ENCODE measurements around the gene VPS33B.
"Not testable (repeated sequence)": the region's sequence is repeated elsewhere in the genome, so short reads cannot be mapped to it uniquely, and the experiment has no call there.

VPS33B gene

DNA sequence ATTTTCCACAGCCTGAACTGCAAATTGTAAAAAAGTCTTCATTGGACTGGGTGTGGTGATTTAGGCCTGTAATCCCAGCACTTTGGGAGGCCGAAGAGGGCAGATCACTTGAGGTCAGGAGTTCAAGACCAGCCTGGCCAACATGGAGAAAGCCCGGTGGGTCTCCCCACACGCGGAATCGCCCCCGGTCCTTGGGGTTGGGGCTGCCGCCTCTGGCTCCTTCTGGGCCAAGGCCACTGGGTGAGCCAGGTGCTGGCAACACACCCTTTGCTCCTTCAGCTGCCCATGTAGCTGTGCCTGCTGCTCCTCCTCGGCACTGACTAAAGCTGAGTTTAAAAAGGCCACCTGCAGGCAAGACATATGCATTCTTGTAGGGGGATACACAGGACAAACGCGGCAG, 9.4 kb upstream of the VPS33B start:
- DNase-seq (ENCODE audit: low read depth): no peak

DNA sequence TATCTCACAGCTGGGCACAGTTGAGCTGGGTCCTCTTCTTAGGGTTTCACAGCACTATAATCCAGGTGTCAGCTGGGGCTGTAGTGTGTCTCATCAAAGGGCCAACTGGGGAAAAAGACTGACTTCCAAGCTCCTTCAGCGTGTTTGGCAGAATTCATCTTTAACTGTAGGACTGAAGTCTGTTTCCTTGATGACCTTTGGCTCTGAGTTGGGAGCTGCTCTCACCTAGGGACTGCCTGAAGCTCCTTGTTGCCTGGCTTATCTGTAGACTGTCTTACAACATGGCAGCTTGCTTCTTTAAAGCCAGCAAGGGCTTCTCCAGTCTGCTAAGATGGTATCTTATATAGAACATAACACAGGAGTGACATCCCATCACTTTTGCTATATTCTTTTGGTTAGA, 5.3 kb upstream of the VPS33B start:
- DNase-seq (ENCODE audit: low read depth): no peak

DNA sequence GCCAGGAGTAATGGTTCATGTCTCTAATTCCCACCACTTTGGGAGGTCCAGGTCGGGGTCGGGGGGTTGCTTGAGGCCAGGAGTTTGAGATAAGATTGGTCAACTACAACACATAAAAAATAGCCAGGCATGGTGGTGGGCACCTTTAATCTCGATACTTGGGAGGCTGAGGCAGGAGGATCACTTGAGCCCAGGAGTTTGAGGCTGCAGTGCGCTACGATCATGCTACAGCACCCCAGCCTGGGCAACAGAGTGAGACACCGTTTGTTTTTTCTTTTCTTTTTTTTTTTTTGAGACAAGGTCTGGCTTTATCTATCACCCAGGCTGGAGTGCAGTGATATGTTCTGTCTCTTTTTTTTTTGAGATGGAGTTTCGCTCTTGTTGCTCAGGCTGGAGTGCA, 1.3 kb upstream of the VPS33B start:
- no peak for DNase-seq (ENCODE audit: low read depth)

DNA sequence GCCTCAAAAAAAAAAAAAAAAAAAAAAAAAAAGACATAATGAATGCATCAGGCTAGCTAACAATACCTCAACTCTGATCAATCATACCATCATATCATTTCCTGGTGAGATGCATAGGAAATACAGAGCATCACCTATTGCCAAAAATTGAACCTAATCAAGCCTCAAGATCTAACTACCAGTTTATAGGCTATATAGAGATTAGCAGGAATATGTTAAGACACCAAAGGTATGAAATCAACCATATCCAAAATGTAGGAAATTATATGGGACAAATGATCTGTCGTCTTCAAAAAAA, 387 bp upstream of the VPS33B start:
- DNase-seq (ENCODE audit: low read depth): no peak

DNA sequence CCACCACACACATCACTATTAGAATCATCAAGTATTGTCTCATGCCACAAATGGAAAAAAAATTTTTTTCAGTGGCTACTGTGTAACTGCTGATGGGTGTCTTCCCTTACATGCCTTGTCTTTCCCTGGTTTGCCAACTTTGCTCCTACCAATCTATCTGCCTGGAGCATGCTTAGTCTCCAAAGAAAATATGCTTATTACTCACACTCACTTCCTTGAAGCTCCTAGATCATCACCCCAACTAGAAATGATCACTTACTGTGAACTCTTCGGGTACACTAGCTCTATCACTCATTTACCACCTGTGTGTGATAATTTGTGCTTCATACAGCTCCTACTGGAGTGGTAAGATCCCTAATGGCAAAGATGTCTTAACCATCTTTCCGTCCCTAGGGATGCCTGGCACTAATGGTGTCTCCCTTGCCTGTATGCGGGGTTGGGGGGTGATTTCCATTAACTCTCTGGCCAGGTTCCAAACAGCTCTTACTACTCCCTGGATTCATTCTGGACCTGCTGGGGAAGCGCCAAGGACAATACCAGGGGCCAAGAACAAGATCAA, 799 bp downstream of the VPS33B start:
- DNase-seq (ENCODE audit: low read depth): no peak

DNA sequence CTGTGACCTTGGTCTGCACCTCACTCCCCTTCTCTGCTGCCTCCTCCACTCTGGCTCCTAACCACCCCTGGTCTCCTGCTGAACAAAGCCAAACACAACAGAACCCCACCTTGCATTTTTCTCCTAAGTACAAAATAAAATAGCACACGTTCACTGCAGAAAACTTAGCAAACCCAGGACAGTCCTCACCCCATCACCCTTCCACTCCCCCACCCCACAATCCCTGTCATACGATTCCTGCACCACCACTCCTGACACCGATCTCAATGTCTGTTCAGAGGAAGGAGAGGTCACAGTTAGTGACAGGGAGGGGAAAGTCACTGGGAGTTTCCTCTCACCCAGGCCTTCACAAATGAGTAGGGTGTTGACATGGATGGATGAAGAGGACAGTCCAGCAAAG, 4.2 kb downstream of the VPS33B start:
- no peak for DNase-seq (ENCODE audit: low read depth)

DNA sequence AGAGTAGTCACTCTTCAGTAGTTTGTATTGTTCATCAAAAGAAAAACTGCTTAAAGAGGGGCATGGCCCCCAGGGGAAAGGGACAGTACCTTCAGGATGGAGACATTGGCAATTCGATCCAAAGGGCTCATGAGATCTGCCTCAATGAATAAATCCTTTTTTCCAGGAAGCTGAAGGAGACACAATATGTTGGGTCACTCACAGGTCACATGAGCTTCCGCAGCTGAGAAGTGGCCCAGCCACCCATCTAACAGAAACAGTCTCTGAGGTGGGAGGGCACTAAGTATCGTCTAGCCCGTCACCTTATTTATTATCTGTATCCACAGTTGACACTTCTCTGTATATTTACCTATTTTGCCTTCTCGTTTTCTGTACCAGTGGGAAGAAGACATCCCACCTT, 4.7 kb downstream of the VPS33B start:
- DNase-seq (ENCODE audit: low read depth): no peak

DNA sequence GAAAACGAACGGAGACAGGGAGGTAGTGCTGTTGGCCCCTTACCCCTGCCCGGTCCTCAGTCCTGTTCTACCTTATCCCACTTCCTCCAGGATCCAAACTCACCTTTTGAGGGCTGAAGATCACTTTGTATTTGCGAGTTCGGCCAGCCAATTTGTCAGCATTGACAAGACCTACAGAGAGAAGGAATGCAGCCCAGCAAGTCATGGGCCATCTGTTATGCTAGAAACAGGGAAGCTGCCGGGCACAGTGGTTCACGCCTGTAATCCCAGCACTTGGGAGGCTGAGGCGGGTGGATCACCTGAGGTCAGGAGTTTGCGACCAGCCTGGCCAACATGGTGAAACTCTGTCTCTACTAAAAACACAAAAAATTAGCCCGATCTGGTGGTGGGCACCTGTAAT, 8.7 kb downstream of the VPS33B start:
- not testable (repeated sequence) for DNase-seq (ENCODE audit: low read depth)

DNA sequence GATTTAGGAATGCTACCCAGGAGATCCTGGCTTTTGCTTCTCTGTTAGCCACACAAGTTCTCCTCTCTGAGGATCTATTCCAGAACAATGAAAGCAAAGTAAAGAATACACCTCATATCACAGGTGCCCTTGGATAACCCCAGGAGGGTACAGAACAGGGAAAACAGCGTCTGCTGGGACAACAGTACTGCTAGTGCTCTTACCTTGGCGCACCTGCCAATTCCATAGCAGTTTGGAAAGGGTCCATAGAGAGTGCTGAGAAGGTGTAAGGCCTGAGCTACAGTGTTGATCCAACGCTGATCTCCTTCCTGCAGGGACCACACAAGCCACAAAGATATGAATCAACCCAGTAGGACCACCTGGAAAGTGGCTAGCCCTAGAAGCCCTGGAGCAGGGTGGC, 15.1 kb downstream of the VPS33B start:
- DNase-seq (ENCODE audit: low read depth): no peak

DNA sequence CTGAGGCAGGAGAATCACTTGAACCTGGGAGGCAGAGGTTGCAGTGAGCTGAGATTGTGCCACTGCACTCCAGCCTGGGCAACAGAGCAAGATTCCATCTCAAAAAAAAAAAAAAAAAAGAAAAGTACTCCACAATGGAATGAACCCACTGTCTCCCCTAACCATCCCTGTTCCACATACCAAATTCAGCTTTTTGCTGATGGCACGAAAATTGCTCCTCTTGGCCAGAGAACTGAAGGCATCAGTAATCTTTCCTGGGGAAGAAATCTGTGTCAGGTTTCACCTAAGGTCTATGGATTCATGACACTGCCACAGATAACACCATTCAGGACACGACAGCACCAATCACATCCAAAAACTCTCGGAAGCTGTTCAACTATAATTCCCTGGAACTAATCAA, 21.2 kb downstream of the VPS33B start:
- DNase-seq (ENCODE audit: low read depth): no peak

DNA sequence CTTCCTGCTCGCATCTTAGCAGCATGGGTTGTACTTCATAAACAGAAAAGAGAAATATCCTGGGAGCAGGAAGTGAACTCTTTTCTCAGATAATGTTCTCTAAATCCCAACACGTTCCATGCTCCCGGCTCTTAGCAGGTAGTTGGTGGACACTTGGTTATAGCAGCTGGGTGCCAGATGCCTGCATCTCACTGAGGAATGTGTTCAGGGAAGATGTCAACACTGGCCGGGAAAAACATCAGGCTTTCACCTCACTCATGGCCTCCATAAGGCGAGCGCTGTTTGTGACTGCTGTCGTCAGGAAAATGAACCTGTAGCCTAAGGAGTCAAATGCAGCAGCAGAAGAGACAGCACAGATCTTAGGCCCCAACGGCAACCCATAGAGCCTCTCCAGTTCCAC, 23.7 kb downstream of the VPS33B start:
- no peak for DNase-seq (ENCODE audit: low read depth)

DNA sequence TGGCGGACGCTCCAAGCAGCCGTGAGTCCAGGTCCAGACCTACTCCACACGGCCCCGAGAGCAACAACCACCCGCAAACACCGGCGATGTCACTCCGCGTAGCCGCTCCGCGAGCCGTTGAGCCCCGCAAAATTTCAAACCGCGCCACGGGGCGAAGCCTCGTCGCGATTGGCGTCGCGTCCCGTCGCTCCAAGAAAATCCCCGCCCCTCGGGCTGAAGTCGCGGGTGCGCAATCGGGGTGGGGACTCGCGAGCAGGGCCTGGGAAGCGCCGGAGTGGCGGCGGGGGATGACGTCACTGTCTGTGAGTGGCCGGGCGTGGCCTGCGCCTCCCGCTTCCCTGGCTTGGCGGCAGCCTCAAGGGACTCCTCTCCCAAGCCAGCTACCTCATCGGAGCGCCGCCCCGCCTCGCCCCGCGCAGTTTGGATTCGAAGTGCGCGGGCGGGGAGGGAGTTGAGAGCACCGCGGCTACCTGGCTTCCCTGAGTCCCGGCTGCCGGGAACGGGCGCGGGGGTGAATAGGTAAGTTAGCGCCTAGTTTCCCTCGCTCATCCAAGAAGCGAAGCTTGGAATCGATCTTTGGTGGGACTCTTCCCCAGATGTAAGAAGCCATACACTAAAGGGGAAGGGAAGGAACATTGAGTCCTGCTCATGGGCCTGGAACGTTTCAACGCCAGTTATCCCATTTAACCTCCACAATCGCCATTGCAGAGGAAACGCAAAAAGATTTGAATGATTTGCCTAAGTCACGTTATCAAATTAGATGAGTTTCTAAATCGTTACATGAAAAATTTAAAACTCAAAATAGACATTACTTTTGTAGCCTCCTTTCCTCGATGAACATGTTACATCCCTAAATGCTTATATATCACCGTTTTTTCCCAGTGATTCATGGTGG, 27.7 kb downstream of the VPS33B start, which contains the start of gene PRC1:
TSS of gene PRC1 (minus strand) at position 119 of the 895 bp plus-strand sequence. CDS start at position 1, 118 bp downstream.
- peak; percentile 95 for DNase-seq (ENCODE audit: low read depth)

DNA sequence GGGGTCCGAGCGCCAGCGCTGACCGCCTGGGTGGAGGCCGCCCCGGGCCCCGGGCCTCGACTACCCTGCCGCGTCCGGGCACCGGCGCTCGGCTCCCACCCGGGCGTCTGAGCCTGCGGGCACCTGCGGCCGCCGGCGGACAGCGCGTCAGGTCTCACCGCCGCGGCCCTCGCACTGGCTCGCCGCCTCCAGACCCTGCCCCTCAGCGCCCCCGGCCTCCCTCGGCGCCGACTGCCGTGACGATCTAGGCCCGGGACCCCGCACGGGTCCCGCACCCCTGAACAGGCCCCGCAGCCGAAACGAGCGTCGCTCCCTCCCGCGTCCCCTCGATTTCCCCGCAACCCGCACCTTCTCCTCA, 28.4 kb downstream of the VPS33B start:
- no peak for DNase-seq (ENCODE audit: low read depth)

DNA sequence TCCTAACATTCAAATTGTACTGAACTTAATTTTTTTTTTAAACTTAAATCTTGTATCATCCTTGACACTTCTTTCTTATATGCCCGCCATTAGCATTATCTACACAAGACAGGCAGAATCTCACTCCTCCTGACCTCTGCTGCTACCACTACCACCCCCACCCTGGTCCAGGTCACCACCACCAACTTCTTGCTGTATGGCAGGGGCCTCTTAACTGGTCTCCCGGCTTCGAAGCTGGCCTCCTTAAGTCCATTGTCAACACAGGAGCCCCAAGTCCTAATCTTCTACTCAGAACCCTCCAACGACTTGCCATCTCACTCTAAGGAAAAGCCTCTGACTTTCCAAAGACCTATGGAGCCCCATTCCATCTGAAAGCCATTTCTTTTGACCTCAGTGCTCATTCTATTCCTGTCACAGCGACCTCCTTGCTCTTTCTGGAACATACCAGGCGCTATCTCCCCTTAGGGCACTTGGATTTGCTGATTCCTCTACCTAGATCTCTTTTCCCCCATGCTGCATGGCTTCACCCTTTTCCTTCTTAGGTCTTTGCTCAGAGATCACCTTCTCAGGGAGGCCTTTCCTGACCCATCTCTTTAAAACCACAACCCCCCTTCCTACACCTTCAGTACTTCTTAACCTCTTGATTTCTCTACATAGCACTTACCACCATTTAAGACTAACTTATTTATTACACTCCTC, 30.7 kb downstream of the VPS33B start:
- DNase-seq (ENCODE audit: low read depth): no peak

DNA sequence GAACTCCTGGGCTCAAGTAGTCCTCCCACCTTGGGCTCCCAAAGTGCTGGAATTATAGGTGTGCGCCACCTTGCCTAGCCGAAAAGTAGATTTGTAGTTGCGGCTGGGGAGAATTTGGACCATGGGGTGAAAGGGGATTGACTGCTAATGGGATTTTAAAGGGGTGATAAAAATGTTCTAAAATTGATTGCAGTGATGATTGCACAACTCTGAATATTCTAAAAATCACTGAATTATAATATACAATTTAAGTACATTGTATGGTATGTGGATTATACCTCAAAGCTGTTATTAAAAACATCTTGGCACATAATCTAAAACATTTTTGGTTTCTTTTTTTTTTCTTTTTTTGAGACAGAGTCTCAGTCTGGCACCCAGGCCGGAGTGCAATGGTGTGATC, 31.9 kb downstream of the VPS33B start:
- DNase-seq (ENCODE audit: low read depth): no peak

DNA sequence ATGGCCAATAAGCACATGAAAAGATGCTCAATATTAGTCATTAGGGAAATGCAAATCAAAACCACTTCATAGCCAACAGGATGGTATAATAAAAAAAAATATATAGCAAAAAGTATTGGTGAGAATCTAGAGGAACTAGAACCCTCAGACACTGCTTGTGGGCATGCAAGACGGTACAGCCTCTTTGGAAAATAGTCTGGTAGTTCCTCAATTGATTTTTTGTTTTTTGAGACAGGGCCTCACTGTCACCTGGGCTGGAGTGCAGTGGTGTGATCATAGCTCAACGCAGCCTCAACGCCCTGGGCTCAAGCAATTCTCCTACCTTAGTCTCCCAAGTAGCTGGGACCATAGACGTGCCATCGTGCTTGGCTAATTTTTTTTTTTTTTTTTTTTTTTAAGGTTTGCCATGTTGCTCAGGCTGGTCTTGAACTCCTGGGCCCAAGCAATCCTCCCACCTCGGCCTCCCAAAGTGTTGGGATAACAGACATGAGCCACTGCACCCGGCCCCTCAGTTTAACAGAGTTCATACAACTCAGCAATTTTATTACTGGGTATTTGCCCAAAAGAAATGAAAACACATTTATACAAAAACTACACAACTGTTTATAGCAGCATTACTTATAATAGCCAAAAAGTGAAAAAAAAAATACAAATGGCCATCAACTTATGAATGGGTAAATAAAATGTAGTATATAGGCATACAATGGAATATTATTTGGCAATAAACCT, 33.2 kb downstream of the VPS33B start:
- DNase-seq (ENCODE audit: low read depth): no peak

DNA sequence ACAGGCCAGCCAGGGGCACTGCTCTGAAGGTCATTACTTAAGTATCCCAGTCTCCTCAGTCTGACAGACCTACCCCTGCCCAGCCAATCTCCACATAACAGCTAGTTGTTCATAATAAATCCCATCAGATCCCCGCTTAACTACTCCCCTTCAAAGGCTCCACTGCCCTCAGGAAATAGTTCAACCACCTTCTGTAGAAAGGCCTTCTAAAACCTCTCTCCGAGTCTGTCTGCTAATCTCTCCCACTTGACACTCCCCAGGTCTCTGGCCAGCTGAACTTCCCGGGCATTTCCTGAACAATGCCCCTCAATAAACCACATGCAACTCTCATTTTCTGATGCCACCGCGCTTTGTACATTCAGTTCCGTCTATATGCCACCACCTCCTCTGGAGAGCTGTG, 34.1 kb downstream of the VPS33B start:
- no peak for DNase-seq (ENCODE audit: low read depth)

DNA sequence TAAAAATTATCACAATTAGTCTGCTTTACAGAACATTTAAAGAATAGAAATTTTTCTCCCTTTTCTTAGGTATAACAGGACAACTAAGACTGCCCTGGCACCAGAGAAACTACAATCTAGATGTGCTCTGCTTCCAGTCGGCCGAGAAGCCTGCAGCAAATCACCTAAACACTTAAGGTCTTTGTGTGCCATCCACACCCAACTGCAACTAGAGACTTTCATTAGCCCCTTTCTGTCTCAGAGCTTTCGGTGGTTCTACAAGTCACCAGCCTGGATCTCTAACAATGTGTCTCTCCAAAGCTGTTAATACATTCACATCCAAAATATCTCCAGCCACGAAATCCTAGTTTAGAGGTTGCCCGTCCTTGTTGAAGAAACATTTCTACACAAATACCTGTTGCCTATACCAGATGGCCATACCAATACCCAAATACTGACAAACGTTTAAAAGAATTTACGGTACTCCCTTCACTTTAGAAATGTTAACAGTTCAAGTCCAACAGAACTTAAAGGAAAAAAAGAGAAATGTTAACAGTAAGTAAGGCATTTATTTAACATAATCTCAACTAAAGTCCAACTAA, 34.7 kb downstream of the VPS33B start:
- DNase-seq (ENCODE audit: low read depth): no peak

DNA sequence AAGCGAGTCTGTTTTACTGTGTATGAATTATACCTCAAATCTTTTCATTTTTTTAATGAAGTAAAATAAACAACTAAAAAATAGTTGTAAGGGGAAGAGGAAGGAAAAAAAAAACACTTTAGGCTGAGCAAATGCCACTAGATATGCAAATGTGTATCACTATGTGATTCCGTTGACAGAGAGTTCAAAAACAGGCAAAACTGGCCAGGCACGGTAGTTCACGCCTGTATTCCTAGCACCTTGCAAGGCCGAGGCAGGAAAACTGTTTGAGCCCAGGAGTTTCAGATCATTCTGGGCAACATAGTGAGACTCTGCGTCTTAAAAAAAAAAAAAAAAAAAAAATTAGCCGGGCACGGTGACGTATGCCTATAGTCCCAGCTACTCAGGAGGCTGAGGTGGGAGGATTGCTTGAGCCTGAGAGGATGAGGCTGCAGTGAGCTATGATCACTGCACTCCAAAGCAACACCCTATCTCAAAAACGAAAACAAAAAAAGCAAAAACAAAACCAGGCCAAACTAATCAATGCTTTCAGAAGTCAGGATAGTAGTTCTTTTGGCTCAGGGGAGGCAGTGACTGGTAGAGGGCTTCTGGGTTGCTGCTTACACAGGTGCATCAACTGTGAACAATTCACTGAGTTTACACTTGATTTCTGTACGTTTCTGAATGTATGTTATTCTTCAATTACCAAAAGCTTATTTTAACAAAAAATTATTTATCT, 35.4 kb downstream of the VPS33B start:
- no peak for DNase-seq (ENCODE audit: low read depth)

DNA sequence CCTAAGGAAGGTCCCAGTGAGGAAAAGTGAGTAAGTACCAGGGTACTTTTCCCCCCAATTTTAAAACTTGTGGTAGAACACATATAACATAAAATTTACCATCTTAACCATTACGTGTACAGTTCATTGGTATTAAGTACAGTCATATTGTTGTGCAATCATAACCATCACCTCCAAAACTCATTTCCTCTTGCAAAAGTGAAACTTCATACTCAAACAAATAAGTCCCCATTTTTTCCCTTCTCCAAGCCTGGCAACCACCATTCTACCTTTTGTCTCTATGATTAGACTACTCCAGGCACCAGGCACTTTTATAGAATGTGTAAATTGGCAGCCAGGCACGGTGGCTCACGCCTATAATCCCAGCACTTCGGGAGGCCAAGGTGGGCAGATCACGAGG, 40.3 kb downstream of the VPS33B start:
- DNase-seq (ENCODE audit: low read depth): no peak

DNA sequence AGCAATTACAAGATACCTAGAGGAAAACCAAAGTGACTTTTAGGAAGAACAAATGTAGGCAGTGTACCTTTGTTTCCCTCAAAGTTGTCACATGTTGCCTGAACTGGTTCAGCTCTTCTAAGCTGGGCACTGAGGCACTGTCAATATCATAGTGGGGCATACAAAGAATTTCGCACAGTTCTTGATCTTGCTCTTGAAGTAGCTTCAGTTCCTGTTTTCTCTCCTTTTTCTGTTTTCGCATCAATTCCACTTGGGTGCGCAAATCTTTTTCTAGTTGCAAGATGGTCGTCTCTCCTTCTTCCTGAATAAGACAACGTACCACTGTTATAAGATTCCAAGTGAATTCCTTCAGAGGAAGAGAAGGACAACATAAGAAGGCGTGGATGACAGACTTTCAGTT, 40.7 kb downstream of the VPS33B start:
- no peak for DNase-seq (ENCODE audit: low read depth)

DNA sequence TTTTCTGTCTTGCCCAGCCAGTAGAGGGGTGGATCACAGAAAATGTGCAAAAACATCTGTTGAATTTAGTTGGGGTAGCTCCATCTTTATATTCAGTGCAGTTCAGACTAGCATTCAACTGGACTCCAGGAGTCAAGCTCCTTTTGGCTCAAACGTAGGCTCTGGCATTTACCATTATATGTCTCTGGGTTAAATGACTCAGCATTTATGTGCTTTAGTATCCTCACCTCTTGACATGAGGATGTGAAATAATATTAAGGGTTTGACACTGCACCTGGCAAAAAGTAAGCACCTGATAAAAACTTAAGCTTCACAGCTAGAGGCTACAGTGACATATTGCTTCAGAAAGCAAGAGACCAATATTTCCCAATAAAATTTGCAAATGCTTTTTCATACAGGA, 42.8 kb downstream of the VPS33B start:
- no peak for DNase-seq (ENCODE audit: low read depth)
